ENCODE data around the gene CYP2J2.
"Not testable (repeated sequence)": the region's sequence is repeated elsewhere in the genome, so short reads cannot be mapped to it uniquely, and the experiment has no call there.

Gene CYP2J2, protein sequence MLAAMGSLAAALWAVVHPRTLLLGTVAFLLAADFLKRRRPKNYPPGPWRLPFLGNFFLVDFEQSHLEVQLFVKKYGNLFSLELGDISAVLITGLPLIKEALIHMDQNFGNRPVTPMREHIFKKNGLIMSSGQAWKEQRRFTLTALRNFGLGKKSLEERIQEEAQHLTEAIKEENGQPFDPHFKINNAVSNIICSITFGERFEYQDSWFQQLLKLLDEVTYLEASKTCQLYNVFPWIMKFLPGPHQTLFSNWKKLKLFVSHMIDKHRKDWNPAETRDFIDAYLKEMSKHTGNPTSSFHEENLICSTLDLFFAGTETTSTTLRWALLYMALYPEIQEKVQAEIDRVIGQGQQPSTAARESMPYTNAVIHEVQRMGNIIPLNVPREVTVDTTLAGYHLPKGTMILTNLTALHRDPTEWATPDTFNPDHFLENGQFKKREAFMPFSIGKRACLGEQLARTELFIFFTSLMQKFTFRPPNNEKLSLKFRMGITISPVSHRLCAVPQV

DNA sequence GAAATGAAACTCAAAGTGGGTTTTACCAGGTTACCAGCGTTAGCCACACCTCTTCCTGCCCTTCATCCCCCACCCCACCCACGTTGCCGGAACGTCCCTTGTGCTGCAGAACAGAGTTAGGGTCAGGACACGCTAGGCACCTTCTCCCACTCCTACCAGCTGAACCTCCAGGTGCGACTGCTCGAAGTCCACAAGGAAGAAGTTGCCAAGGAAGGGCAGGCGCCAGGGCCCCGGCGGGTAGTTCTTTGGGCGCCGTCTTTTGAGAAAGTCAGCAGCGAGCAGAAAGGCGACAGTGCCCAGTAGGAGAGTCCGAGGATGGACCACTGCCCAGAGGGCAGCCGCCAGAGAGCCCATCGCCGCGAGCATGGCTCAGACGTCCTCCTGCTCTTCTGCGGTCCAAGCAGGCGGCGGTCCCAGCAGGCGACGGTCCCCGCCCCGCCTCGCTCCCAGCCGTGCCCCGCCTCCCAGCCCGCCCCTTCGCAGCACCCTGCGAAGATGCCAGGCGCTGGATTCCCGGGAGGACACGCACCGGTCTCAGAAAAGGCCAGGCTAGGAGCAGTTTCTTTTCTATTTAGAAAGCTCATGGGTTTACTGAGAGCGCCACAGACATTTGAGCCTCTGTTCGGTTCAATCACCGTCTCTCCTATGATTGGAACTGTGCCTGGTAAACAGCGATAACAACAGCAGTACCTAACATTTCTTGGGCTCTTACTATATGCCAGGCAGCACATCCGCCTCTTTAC, at the start of gene CYP2J2:
TSS of gene CYP2J2 (minus strand) at position 393 of the 743 bp plus-strand sequence. CDS start at position 366, 27 bp downstream.
- in situ Hi-C loops (cut with MboI; ENCODE audit: low sequenced_read_pairs) = no loop called here

GRCh38 chr1:59973719-59974118, 47.1 kb upstream of the CYP2J2 start:
- in situ Hi-C loops (cut with MboI; ENCODE audit: low sequenced_read_pairs) = no loop called here

GRCh38 chr1:59972216-59972927, 45.8 kb upstream of the CYP2J2 start:
- in situ Hi-C loops (cut with MboI; ENCODE audit: low sequenced_read_pairs) = no loop called here

DNA sequence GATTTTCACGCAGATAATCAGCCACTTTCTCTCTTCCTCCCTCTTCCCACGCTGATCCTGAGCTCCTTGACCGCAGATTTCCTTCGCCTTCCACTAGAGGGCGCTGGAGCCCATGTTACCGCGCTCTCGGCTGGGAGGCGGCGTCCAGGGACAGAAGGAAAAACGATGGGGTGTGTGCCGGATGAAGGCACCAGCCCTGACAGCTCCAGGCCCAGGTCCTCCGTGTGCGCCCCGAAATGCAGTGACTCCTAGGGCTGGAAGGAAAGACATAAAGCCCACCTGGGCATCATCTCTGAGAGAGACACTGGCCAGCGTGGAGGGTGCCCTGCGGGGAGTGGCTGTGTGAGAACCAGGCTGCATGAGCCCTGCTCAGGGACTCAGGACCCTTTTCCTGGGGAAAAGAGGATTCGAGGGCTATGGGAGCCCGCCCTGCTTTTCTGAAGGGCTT, 44.9 kb upstream of the CYP2J2 start:
- in situ Hi-C loops (cut with MboI; ENCODE audit: low sequenced_read_pairs) = no loop called here

- in situ Hi-C loops (cut with MboI; ENCODE audit: low sequenced_read_pairs) = not testable (repeated sequence)
These were observed 43.1 kb upstream of the CYP2J2 start for GRCh38 chr1:59969542-59970175.

GRCh38 chr1:59968746-59969145, 42.2 kb upstream of the CYP2J2 start:
- in situ Hi-C loops (cut with MboI; ENCODE audit: low sequenced_read_pairs) = not testable (repeated sequence)

DNA sequence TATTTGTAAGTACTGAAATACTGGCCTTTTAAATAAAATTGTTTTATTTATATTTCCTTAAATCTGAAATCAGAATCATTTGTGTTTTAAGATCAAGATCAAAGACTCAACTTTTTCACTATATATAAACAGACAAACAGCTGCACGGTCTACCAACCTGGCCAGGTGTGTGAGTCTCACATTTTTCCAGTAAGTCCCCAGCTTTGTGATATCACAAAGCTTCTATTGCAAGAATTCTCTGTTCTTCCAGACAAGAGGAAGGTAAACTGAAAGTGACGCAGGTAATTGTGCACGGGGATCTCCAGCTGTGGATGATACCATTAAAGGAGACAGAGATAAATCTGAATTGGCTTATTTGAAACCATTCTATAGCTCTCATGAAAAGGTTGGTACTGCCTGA, 41.2 kb upstream of the CYP2J2 start:
- in situ Hi-C loops (cut with MboI; ENCODE audit: low sequenced_read_pairs) = no loop called here

GRCh38 chr1:59967141-59967697, 40.6 kb upstream of the CYP2J2 start:
- in situ Hi-C loops (cut with MboI; ENCODE audit: low sequenced_read_pairs) = no loop called here

GRCh38 chr1:59952065-59952464, 25.5 kb upstream of the CYP2J2 start:
- in situ Hi-C loops (cut with MboI; ENCODE audit: low sequenced_read_pairs) = no loop called here

- in situ Hi-C loops (cut with MboI; ENCODE audit: low sequenced_read_pairs) = no loop called here
These were observed 23.1 kb upstream of the CYP2J2 start for GRCh38 chr1:59949648-59950047.

GRCh38 chr1:59948990-59949389, 22.4 kb upstream of the CYP2J2 start:
- in situ Hi-C loops (cut with MboI; ENCODE audit: low sequenced_read_pairs) = no loop called here

DNA sequence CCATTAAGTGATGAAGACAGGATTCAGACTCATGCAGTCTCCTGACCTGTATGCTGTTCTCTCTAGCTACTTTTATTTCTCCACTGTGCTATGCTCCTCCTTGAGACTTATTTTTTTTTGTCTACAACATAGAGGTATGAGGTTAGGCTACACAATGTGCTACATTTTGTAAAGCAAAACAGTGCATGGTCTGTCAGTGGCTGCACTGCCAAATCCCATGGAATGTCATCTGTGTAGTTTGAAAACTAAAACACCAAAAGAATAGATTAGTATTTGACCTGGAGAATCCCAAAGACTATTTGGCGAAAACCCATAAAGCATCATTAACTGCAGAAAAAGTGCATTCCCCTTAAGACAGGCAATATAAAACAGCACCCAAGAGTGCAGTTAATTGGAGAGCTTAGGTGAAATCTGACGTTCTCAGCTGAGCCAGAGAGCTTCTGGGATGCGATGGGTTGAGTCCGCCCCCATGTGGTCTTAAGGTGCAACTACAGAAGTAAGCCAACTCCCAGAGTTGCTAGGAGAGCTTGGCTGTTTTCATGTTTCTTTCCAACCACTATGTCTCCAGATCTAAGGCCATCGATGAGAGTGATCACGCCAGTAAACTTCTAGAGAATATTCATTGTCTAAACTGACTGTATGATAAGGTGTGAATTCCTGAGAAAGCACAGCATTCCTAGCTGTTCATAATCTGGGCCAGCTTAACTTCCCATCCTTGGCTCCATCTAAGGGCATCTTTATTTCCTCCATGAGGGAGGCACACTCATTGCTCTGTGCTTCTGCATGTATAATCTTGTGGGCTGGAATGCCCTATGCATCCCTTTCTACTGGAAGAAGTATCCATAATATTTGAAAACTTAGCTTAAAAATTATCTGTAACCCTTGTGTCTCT, 20.7 kb upstream of the CYP2J2 start:
- in situ Hi-C loops (cut with MboI; ENCODE audit: low sequenced_read_pairs) = no loop called here

DNA sequence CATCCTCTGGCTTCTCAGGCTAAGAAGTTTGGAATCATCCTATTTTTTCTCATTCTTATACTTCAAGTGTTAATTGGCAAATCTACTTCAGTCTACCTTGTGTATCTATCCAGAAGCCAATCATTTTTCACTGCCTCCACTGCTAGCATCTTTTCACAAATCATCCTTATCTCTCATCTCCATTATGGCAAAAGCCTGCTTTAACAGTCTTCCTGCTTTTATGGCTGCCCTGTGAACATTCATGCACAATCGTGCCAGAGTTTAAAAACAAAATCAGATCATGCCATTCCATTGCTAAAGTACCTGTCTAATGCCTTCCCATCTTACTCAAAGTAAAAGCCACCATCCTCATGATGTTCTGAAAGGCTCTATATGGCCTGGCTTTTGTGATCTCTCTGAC, 19.2 kb upstream of the CYP2J2 start:
- in situ Hi-C loops (cut with MboI; ENCODE audit: low sequenced_read_pairs) = no loop called here

- in situ Hi-C loops (cut with MboI; ENCODE audit: low sequenced_read_pairs) = no loop called here
These were observed 12.8 kb upstream of the CYP2J2 start for GRCh38 chr1:59939393-59939792.

GRCh38 chr1:59937636-59938210, 11.2 kb upstream of the CYP2J2 start:
- in situ Hi-C loops (cut with MboI; ENCODE audit: low sequenced_read_pairs) = no loop called here

DNA sequence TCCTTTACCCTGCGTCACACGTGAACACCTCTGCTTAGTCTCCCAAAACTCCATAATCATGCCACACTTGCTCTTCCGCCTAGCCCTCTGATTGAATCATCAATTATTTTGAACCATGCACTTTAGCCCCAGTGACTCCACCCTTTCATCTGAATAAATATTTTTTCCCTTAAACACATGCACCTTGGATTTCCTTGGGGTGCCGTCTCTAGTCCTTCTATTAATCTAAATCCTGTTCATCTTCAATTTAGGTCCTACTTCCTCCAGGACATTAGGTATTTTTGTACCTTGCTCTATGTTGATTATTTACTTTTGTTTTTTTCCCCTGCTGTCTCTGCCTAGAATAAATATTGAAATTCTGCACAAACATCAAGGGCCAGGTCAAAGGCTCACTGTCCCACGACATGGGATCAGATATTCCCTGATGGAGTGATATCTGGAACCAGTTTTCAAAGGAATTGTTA, 9.8 kb upstream of the CYP2J2 start:
- in situ Hi-C loops (cut with MboI; ENCODE audit: low sequenced_read_pairs) = no loop called here

GRCh38 chr1:59928996-59929395, 2.4 kb upstream of the CYP2J2 start:
- in situ Hi-C loops (cut with MboI; ENCODE audit: low sequenced_read_pairs) = no loop called here

- in situ Hi-C loops (cut with MboI; ENCODE audit: low sequenced_read_pairs) = no loop called here
These were observed 640 bp upstream of the CYP2J2 start for GRCh38 chr1:59927213-59927612.

GRCh38 chr1:59924653-59925052, 1.9 kb downstream of the CYP2J2 start:
- in situ Hi-C loops (cut with MboI; ENCODE audit: low sequenced_read_pairs) = no loop called here

Measured in hTERT RPE-1 (cell line).